BJ (cell line): ENCODE data around the gene IL1RAPL1. TPM values are rescaled to one million over a fixed set of nuclear protein-coding genes. Genes with fewer than 3 reads are reported as not detected.

Source experiments
- CTCF ChIA-PET: fragments of 350-600 bp; formaldehyde crosslinking; extraction: SDS; loops from one replicate; lab custom pipeline; 2021; ENCODE audit warnings: antibody characterized with exemption, inconsistent platforms; lab: Yijun Ruan, JAX
- POLR2A ChIA-PET: fragments of 300-600 bp; sonication (Branson Sonifier 250); formaldehyde crosslinking; extraction: SDS; loops from one replicate; lab custom pipeline; 2021; ENCODE audit warnings: antibody characterized with exemption; lab: Charles Lee
- DNase-seq: peaks from one replicate; pipeline ENCODE4 v3.0.0-alpha.2; 2011; ENCODE audit warnings: low read depth
- H3K27me3 ChIP-seq: 2 replicates; pipeline ENCODE4 v1.6.0; 2011; ENCODE audit warnings: low read length; ENCODE audit not compliant: control insufficient read depth, insufficient read depth
- H3K36me3 ChIP-seq: 2 replicates; pipeline ENCODE4 v1.5.1; 2011; ENCODE audit warnings: low read length; ENCODE audit not compliant: control insufficient read depth, insufficient read depth
- H3K4me3 ChIP-seq: 2 replicates; pipeline ENCODE4 v1.5.1; 2011; ENCODE audit warnings: low read depth, mild to moderate bottlenecking, control low read depth, low read length
- CTCF ChIP-seq: IDR thresholded peaks from 2 replicates; pipeline ENCODE4 v1.5.1; 2011; ENCODE audit warnings: low read depth, mild to moderate bottlenecking, control low read depth, inconsistent platforms, low read length, moderate library complexity; ENCODE audit not compliant: insufficient read depth
- polyA plus RNA-seq: library from polyadenylated mRNA; depleted of rRNA; stranded (reverse); fragments of >200 nt; gene quantifications from 2 replicates; pipeline ENCODE4 v1.2.3, GENCODE V29; 2011

The IL1RAPL1 gene
- polyA plus RNA-seq, 1 experiment = 0.02 TPM

GRCh38 chrX:29136904-29137303 is 549.7 kb downstream of the IL1RAPL1 start:
- ChIA-PET CTCF (no interaction called here), POLR2A (interaction anchor here (0.5 kb wide), 1 partner anchor 307 kb away, joined by 3 read pairs; no protein-coding TSS in a partner anchor)
- TF ChIP-seq CTCF = no peak

DNA sequence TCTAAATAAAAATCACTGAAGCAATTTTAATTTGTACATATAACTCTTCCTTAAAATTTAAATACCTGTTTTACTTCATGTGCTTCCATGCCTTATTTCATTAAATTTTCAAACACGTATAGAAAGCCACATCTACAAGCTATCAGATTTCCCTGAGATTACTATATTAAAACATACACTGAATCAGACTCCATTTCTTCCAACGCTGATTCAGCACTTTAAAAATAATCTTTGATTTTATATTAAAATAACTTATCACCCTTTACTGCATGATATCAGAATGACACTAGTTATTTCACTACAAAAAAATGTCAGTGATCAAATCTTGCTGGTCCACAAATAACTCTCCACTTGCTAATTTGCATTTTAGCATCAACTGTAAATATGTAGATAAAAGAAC is 550.8 kb downstream of the IL1RAPL1 start:
- no peak overlapping the region for H3K4me3 ChIP-seq
- DNase-seq = no peak
- no peaks in the 10 kb centered on the region for H3K27me3 ChIP-seq
- CTCF ChIA-PET = no interaction called here
- POLR2A ChIA-PET = no interaction called here
- H3K36me3 ChIP-seq = no peaks in the 10 kb centered on the region
- no peak for TF ChIP-seq CTCF

More at GRCh38 chrX:29136904-29137303, 549.7 kb downstream of the IL1RAPL1 start:
- no peak for DNase-seq
- H3K36me3 ChIP-seq = no peaks in the 10 kb centered on the region
- H3K27me3 ChIP-seq = no peaks in the 10 kb centered on the region
- no peak overlapping the region for H3K4me3 ChIP-seq

GRCh38 chrX:29143356-29143755 is 556.1 kb downstream of the IL1RAPL1 start:
- CTCF ChIA-PET = no interaction called here
- no peak overlapping the region for H3K4me3 ChIP-seq
- no peaks in the 10 kb centered on the region for H3K36me3 ChIP-seq
- H3K27me3 ChIP-seq = no peaks in the 10 kb centered on the region
- POLR2A ChIA-PET = no interaction called here
- no peak for TF ChIP-seq CTCF
- no peak for DNase-seq

DNA sequence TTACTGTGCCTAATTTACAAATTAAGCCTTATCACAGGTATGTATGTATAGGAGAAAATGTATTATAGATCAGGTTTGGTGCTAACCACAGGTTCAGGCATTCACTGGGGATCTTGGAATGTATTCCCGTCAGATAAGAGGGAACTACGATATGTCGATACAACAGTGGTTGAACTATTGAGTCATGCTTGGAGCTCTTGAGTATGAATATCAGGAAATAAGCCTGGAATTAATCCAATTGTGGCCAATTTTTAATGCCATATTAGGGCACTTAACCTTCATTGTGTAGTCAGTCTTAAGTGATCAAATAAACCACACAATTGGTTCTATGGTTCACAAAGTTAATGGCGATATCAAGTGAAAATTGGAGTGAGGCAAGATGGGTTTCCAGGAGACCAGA is 556.5 kb downstream of the IL1RAPL1 start:
- Histone ChIP-seq H3K36me3 (no peaks in the 10 kb centered on the region), H3K27me3 (no peaks in the 10 kb centered on the region), H3K4me3 (no peak overlapping the region)
- no peak for DNase-seq
- CTCF ChIA-PET = no interaction called here
- TF ChIP-seq CTCF = no peak
- POLR2A ChIA-PET = no interaction called here

- Histone ChIP-seq H3K4me3 (no peak overlapping the region), H3K36me3 (no peaks in the 10 kb centered on the region), H3K27me3 (no peaks in the 10 kb centered on the region)
- POLR2A ChIA-PET = no interaction called here
- CTCF ChIA-PET = no interaction called here
- no peak for TF ChIP-seq CTCF
- no peak for DNase-seq
Measured at GRCh38 chrX:29145316-29145715, 558.1 kb downstream of the IL1RAPL1 start.
